ENCODE data around the gene RASL11B. TPM values are rescaled to one million over a fixed set of nuclear protein-coding genes. Genes with fewer than 3 reads are reported as not detected.

RASL11B gene
- total and polyA plus RNA-seq, 2 donors (not counting 1 experiment from before 2014, with no cell fraction given): 0.36 to 1.2 TPM

- no peak overlapping the region for H3K27ac ChIP-seq (ENCODE audit: low read length in 2 of 2)
- no peaks in the 10 kb centered on the region for H3K4me1 Mint-ChIP-seq
These were observed 42.3 kb downstream of the RASL11B start for GRCh38 chr4:52904421-52904820.

DNA sequence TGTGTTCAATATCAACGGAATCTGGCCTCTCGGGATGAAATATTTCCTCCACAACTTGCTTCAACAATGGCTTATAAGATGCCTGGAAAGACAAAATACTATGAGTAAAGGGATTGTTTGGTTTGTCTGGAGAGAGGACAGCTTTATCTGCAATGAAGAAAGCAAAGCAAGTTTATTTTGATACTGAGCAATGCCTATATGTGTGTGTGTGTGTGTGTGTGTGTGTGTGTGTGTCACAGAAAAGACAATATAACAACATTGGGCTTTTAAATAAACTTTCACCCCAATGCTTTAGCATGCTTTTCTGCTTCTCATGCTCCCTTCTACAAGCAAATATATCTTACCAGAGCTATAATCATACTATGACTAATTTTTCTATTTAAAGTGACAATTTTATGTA lies 45.4 kb downstream of the RASL11B start:
- H3K36me3 ChIP-seq (replicated peaks in 1 of 2; ENCODE audit: control extremely low read depth in 1 of 2, control insufficient read depth in 1 of 2, extremely low read depth in 1 of 2, insufficient read depth in 2 of 2, low read length in 1 of 2): peaks cover 1 to 9% of the 10 kb centered on the region in 2 experiments
- ATAC-seq (ENCODE audit: low read depth) (no peak), DNase-seq (no peak)
- Mint-ChIP-seq H3K4me1 (no peaks in the 10 kb centered on the region), H3K4me3 (no peak overlapping the region), H3K9me3 (ENCODE audit: insufficient read depth) (no peaks in the 10 kb centered on the region), H3K27me3 (no peaks in the 10 kb centered on the region), H3K27ac (no peak overlapping the region)
- no CpG with 5 or more reads among the region's 2 CpGs for WGBS (ENCODE audit: insufficient coverage)
- no peaks in the 10 kb centered on the region for H3K27me3 ChIP-seq (replicated peaks in 1 of 4; ENCODE audit: control extremely low read depth in 1 of 4, control insufficient read depth in 3 of 4, insufficient read depth in 4 of 4, low read length in 3 of 4)
- H3K4me3 ChIP-seq (ENCODE audit: control extremely low read depth in 1 of 5, extremely low read depth in 1 of 5, insufficient read depth in 1 of 5, low read depth in 2 of 5, low read length in 4 of 5): no peak overlapping the region
- TF ChIP-seq, protein P1, sequence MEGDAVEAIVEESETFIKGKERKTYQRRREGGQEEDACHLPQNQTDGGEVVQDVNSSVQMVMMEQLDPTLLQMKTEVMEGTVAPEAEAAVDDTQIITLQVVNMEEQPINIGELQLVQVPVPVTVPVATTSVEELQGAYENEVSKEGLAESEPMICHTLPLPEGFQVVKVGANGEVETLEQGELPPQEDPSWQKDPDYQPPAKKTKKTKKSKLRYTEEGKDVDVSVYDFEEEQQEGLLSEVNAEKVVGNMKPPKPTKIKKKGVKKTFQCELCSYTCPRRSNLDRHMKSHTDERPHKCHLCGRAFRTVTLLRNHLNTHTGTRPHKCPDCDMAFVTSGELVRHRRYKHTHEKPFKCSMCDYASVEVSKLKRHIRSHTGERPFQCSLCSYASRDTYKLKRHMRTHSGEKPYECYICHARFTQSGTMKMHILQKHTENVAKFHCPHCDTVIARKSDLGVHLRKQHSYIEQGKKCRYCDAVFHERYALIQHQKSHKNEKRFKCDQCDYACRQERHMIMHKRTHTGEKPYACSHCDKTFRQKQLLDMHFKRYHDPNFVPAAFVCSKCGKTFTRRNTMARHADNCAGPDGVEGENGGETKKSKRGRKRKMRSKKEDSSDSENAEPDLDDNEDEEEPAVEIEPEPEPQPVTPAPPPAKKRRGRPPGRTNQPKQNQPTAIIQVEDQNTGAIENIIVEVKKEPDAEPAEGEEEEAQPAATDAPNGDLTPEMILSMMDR (IDR thresholded peaks at IDR 0.05): no peak
- no peak for TF ChIP-seq EZH2 (IDR thresholded peaks at IDR 0.05; ENCODE audit: borderline replicate concordance, insufficient read depth, low read depth, low read length, poor library complexity, severe bottlenecking)
- no peaks in the 10 kb centered on the region for H3K9me3 ChIP-seq (ENCODE audit: control extremely low read depth in 1 of 3, control insufficient read depth in 2 of 3, insufficient read depth in 1 of 3, low read length in 2 of 3)
- ChIA-PET CTCF (no interaction called here), POLR2A (no interaction called here)
- no peak overlapping the region for H3K27ac ChIP-seq (ENCODE audit: low read length in 2 of 2)
- no peak overlapping the region for H3K4me2 ChIP-seq (replicated peaks; ENCODE audit: low read depth, low read length, poor library complexity, severe bottlenecking)
- no peaks in the 10 kb centered on the region for H3K79me2 ChIP-seq (ENCODE audit: control insufficient read depth, insufficient read depth, low read length)
- H3K9ac ChIP-seq (ENCODE audit: low read length): no peak overlapping the region
- H4K20me1 ChIP-seq (ENCODE audit: control insufficient read depth, insufficient read depth, low read length, poor library complexity, severe bottlenecking): no peaks in the 10 kb centered on the region
- intact Hi-C loops (cut with micrococcal nuclease): no loop called here
- no peak overlapping the region for H2AFZ ChIP-seq (ENCODE audit: insufficient read depth, low read depth, low read length, poor library complexity, severe bottlenecking)
- no peaks in the 10 kb centered on the region for H3K4me1 ChIP-seq (ENCODE audit: control insufficient read depth in 2 of 2, insufficient read depth in 2 of 2, low read length in 2 of 2)

More at GRCh38 chr4:52904421-52904820, 42.3 kb downstream of the RASL11B start:
- ATAC-seq (ENCODE audit: low read depth): no peak
- H3K27me3 Mint-ChIP-seq: no peaks in the 10 kb centered on the region
- H3K4me2 ChIP-seq (replicated peaks; ENCODE audit: low read depth, low read length, poor library complexity, severe bottlenecking): no peak overlapping the region
- no peak overlapping the region for H3K4me3 Mint-ChIP-seq
- POLR2A ChIA-PET: no interaction called here
- no peaks in the 10 kb centered on the region for H3K79me2 ChIP-seq (ENCODE audit: control insufficient read depth, insufficient read depth, low read length)
- 83% methylated on average over 2 of the region's 4 CpGs for WGBS (ENCODE audit: insufficient coverage)
- no peak overlapping the region for H3K4me3 ChIP-seq (ENCODE audit: control extremely low read depth in 1 of 5, extremely low read depth in 1 of 5, insufficient read depth in 1 of 5, low read depth in 2 of 5, low read length in 4 of 5)
- H4K20me1 ChIP-seq (ENCODE audit: control insufficient read depth, insufficient read depth, low read length, poor library complexity, severe bottlenecking): no peaks in the 10 kb centered on the region
- CTCF ChIA-PET: no interaction called here
- H3K9me3 Mint-ChIP-seq (ENCODE audit: insufficient read depth): no peaks in the 10 kb centered on the region
- DNase-seq: no peak
- no peak overlapping the region for H3K9ac ChIP-seq (ENCODE audit: low read length)
- H3K9me3 ChIP-seq (ENCODE audit: control extremely low read depth in 1 of 3, control insufficient read depth in 2 of 3, insufficient read depth in 1 of 3, low read length in 2 of 3): peaks cover 0 to 10% (median 0%) of the 10 kb centered on the region in 3 donors
- intact Hi-C loops (cut with micrococcal nuclease): no loop called here
- no peak overlapping the region for H2AFZ ChIP-seq (ENCODE audit: insufficient read depth, low read depth, low read length, poor library complexity, severe bottlenecking)
- H3K27ac Mint-ChIP-seq: no peak overlapping the region
- TF ChIP-seq, protein P1 (IDR thresholded peaks at IDR 0.05): no peak
- TF ChIP-seq EZH2 (IDR thresholded peaks at IDR 0.05; ENCODE audit: borderline replicate concordance, insufficient read depth, low read depth, low read length, poor library complexity, severe bottlenecking): no peak
- H3K27me3 ChIP-seq (replicated peaks in 1 of 4; ENCODE audit: control extremely low read depth in 1 of 4, control insufficient read depth in 3 of 4, insufficient read depth in 4 of 4, low read length in 3 of 4): no peaks in the 10 kb centered on the region
- peaks cover 1 to 9% of the 10 kb centered on the region in 2 experiments for H3K36me3 ChIP-seq (replicated peaks in 1 of 2; ENCODE audit: control extremely low read depth in 1 of 2, control insufficient read depth in 1 of 2, extremely low read depth in 1 of 2, insufficient read depth in 2 of 2, low read length in 1 of 2)
- no peaks in the 10 kb centered on the region for H3K4me1 ChIP-seq (ENCODE audit: control insufficient read depth in 2 of 2, insufficient read depth in 2 of 2, low read length in 2 of 2)
